ENCODE results near the gene CNOT9.

CNOT9 gene

GRCh38 chr2:218578272-218578877 is 9.7 kb downstream of the CNOT9 start:
- DNase-seq: no peak

GRCh38 chr2:218582076-218582475 is 13.4 kb downstream of the CNOT9 start:
- DNase-seq: no peak

- DNase-seq: no peak
Measured at GRCh38 chr2:218583983-218584850, 15.6 kb downstream of the CNOT9 start.

GRCh38 chr2:218585541-218585940 is 16.9 kb downstream of the CNOT9 start:
- DNase-seq: no peak

- DNase-seq: no peak
Measured at GRCh38 chr2:218605432-218605831, 36.8 kb downstream of the CNOT9 start.

- no peak for DNase-seq
Measured at GRCh38 chr2:218607436-218608115, 38.9 kb downstream of the CNOT9 start, which contains the start of gene PLCD4. PLCD4 (plus strand) TSS chr2:218607899; CDS start chr2:218615740, 7,841 bp downstream.

GRCh38 chr2:218615868-218616315 is 47.3 kb downstream of the CNOT9 start:
- DNase-seq: no peak

GRCh38 chr2:218618102-218618860 is 49.6 kb downstream of the CNOT9 start:
- no peak for DNase-seq

- DNase-seq: no peak
Measured at GRCh38 chr2:218621007-218621406, 52.4 kb downstream of the CNOT9 start.

GRCh38 chr2:218622606-218623365 is 54.1 kb downstream of the CNOT9 start:
- no peak for DNase-seq

- DNase-seq: no peak
Measured at GRCh38 chr2:218623366-218623705, 54.7 kb downstream of the CNOT9 start.

- DNase-seq: no peak
Measured at GRCh38 chr2:218626369-218626768, 57.7 kb downstream of the CNOT9 start.

GRCh38 chr2:218627939-218628338 is 59.3 kb downstream of the CNOT9 start:
- DNase-seq: no peak

GRCh38 chr2:218631837-218632236 is 63.2 kb downstream of the CNOT9 start:
- no peak for DNase-seq

GRCh38 chr2:218635719-218636118 is 67.1 kb downstream of the CNOT9 start:
- no peak for DNase-seq

- DNase-seq: no peak
Measured at GRCh38 chr2:218638372-218638771, 69.7 kb downstream of the CNOT9 start.

- no peak for DNase-seq
Measured at GRCh38 chr2:218642121-218642656, 73.5 kb downstream of the CNOT9 start.

- no peak for DNase-seq
Measured at GRCh38 chr2:218642786-218643185, 74.1 kb downstream of the CNOT9 start.

- no peak for DNase-seq
Measured at GRCh38 chr2:218643751-218644310, 75.2 kb downstream of the CNOT9 start.

- DNase-seq: no peak
Measured at GRCh38 chr2:218644721-218645120, 76.1 kb downstream of the CNOT9 start.

- DNase-seq: no peak
Measured at GRCh38 chr2:218645126-218645525, 76.5 kb downstream of the CNOT9 start.
